Psoas muscle (tissue), 8 donors: Measurements from ENCODE around the gene HPCAL1. TPM values are rescaled to one million over a fixed set of nuclear protein-coding genes. Genes with fewer than 3 reads are reported as not detected.

Experiments used
- ATAC-seq, 4 donors: fragments of 200-7000 bp; cut with Tn5 transposase; one replicate each; pipeline ENCODE4 v1.9.1; 2020; ENCODE audit warnings: moderate library complexity in 3 of 4, mild to moderate bottlenecking in 2 of 4
- DNase-seq, 2 donors: peaks; one replicate each; pipeline ENCODE4 v3.0.0-alpha.2; 2020
- H3K27ac ChIP-seq: fragments of 200-600 bp; one replicate; pipeline ENCODE4 v1.8.0; 2022
- H3K27me3 ChIP-seq, 3 donors: fragments of 200-600 bp in 1 of 3; one replicate each; pipeline versions ENCODE4 v1.6.1 to v1.8.0; 2013 to 2022; ENCODE audit warnings: low read length in 2 of 3, mild to moderate bottlenecking in 2 of 3, moderate library complexity in 1 of 3; ENCODE audit not compliant: insufficient read depth in 3 of 3
- H3K36me3 ChIP-seq, 2 donors: fragments of 200-600 bp in 1 of 2; one replicate each; pipeline versions ENCODE4 v1.6.1 to v1.8.0; 2013 to 2022; ENCODE audit warnings: low read depth in 1 of 2, mild to moderate bottlenecking in 1 of 2, moderate library complexity in 1 of 2; ENCODE audit not compliant: insufficient read depth in 1 of 2
- H3K4me1 ChIP-seq: fragments of 200-600 bp; one replicate; pipeline ENCODE4 v1.8.0; 2022
- H3K4me3 ChIP-seq: fragments of 200-600 bp; one replicate; pipeline ENCODE4 v1.8.0; 2022; ENCODE audit warnings: mild to moderate bottlenecking
- H3K9me3 ChIP-seq: fragments of 200-600 bp; one replicate; pipeline ENCODE4 v1.8.0; 2022
- WGBS, 3 donors: extraction: QIAGEN DNeasy Blood & Tissue Kit; methylation state at CpG; one replicate each; pipeline versions ENCODE4 v1.1.6 to v1.1.7; 2013; 5-methylcytosine and 5-hydroxymethylcytosine counted together
- intact Hi-C, 2 donors: fragments of 100-400 bp; cut with DNase I; formaldehyde crosslinking; loops; one replicate each; pipeline versions ENCODE4 v1.11.0 to v1.14.2; 2022
- polyA plus RNA-seq, 3 donors: library from polyadenylated mRNA; stranded (reverse); fragments of 200-250 nt; gene quantifications; one replicate each; pipeline ENCODE4 v1.2.3, GENCODE V29; 2013
- total RNA-seq, 4 donors: library from RNA; stranded (reverse); fragmentation: NEBNext Ultra II Directional in 2 of 4; extraction: Animal tissue kit (Norgen Biotek cat#: 25700) in 2 of 4; gene quantifications; one replicate each; pipeline versions ENCODE4 v1.2.1 to v1.2.4, GENCODE V29; 2021 to 2023
- TF ChIP-seq, protein P1 (sequence below): fragments of 200-600 bp; IDR thresholded peaks from one replicate; pipeline ENCODE4 v1.8.0; 2022; ENCODE audit warnings: antibody characterized with exemption
- donor health status: healthy with polysubstance abuse.
- donor health status: DM: no; HTN: no; CAD: no; lungs with moderate emphysema.
- donor health status: Bipolar disorder and iron deficiency.
- donor health status: healthy.
- donor health status: DM: yes; HTN: yes; CAD: no.
- donor health status: DM: no; HTN: no; CAD: no.
- donor health status: DM: no; HTN: no; CAD: no.
- donor health status: DM: yes; HTN: yes; CAD: no.

The HPCAL1 gene
- total and polyA plus RNA-seq, 7 donors, result 16.1 to 182 (median 33.4) TPM

DNA sequence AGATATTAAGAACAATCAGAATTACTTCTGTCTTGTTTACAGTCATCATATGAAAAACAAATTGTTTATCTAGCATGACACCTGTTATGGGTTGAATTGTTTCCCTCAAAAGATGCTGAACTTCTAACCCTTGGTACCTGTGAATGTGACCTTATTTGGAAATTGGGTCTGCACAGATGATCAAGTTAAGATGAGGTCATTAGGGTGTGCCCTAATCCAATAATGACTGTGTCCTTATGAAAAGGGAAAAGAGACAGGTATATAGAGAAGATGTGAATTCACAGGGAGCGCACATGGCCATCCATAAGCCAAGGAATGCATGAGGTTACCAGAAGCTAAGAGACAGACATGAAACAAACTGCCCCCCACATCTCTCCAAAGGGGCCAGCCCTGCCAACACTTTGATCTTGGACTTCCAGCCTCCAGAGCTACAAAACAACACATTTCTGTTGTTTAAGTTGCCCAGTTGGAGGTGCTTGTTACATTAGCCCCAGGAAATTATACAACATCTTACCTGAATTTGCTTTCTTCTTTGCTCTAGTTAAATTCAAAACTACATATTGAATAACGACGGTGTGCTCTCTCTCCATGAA lies 2.3 kb upstream of the HPCAL1 start:
- intact Hi-C loops, result loop anchor here in 1 of 2 donors (5.0 to 10.0 kb wide), 2 partner anchors 102 to 156 kb away; no protein-coding TSS in a partner anchor
- DNase-seq (no peak), ATAC-seq (no peak)
- Histone ChIP-seq H3K4me3 (no peak overlapping the region), H3K36me3 (no peaks in the 10 kb centered on the region), H3K27ac (no peak overlapping the region), H3K4me1 (no peaks in the 10 kb centered on the region), H3K27me3 (no peaks in the 10 kb centered on the region), H3K9me3 (no peaks in the 10 kb centered on the region)
- TF ChIP-seq, protein P1, sequence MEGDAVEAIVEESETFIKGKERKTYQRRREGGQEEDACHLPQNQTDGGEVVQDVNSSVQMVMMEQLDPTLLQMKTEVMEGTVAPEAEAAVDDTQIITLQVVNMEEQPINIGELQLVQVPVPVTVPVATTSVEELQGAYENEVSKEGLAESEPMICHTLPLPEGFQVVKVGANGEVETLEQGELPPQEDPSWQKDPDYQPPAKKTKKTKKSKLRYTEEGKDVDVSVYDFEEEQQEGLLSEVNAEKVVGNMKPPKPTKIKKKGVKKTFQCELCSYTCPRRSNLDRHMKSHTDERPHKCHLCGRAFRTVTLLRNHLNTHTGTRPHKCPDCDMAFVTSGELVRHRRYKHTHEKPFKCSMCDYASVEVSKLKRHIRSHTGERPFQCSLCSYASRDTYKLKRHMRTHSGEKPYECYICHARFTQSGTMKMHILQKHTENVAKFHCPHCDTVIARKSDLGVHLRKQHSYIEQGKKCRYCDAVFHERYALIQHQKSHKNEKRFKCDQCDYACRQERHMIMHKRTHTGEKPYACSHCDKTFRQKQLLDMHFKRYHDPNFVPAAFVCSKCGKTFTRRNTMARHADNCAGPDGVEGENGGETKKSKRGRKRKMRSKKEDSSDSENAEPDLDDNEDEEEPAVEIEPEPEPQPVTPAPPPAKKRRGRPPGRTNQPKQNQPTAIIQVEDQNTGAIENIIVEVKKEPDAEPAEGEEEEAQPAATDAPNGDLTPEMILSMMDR, result no peak
- WGBS, 3 donors, result 66 to 88% (median 85%) methylated on average over 3 of the region's 3 CpGs

DNA sequence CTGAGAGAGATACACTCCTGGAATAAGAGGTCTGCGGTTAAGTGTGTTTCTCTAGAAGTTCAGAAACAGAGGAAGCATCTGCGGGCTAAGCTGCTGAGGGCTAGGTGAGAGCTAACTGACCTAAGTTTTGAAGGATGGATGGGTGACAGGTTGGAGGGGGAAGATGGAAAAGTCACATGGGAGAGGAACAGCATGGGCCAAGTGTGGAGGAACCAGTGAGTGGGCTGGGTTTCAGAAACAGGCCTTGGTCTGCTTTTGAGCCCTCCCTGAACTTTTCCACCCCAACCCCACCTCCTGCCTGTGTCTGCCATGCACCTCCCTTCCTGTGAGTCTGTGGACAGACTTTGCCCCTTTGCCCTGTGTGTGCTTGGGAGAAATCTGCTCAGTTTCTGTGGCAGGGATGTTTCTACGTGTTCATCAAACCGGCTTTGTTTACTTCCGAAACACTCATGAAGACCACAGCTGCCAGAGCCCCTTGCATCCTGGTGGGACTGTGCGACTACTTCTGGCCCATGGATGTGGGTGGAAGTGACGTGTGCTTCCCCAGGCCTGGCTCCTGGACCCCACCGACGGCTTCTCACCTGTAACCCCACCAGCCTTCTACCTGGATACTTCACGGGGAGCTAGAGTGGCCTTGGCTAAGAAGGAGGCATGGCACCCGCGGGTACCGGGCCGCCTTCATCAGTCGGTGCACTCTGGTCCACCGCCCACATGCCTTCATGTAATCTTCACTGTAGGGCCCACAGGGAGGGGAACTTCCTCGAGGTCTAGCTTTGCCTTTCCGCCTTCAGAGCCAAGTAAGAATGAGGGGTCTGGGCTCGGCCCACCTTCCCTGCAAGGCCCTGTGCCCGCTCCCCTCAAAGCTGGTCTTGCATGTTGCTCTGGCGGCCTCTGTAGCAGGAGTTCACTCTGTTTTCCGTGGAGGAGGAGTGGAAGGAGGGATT lies 1.4 kb upstream of the HPCAL1 start:
- intact Hi-C loops, result loop anchor here in 1 of 2 donors (5.0 to 10.0 kb wide), 2 partner anchors 101 to 156 kb away; no protein-coding TSS in a partner anchor
- TF ChIP-seq, protein P1, result no peak
- ATAC-seq, result no peak
- no peak overlapping the region for H3K27ac ChIP-seq
- no peaks in the 10 kb centered on the region for H3K4me1 ChIP-seq
- no peaks in the 10 kb centered on the region for H3K27me3 ChIP-seq
- WGBS, 3 donors, result 84 to 86% (median 85%) methylated on average over 22 of the region's 22 CpGs
- no peaks in the 10 kb centered on the region for H3K9me3 ChIP-seq
- H3K4me3 ChIP-seq, result no peak overlapping the region
- H3K36me3 ChIP-seq, result no peaks in the 10 kb centered on the region
- no peak for DNase-seq

DNA sequence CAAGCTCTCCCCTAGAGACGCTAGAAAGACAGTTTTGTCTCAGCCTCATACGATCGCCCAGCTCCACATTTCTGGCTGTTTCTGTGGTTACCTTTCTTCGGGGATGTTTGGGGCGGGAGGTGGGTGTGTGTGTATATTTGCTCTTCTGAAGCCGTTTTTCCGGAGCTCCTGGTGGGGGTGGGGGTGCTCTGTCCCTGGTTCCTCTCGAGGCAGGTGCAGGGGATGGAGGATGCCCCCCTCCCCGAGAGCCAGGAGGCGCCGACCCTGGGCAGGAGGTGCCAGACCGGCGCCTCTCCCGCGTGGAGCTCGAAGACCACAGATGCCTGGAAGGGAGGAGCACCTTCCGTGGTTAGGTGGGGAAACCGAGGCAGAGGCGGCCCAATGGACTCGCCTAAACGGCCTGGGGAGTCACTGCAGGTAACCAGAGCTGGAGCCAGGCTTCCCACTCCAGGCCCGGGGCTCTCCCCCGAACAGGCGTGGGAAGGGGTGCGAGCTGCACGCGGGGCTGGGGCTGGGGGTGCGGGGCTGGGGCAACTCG lies 694 bp upstream of the HPCAL1 start:
- ATAC-seq, result no peak
- peak overlapping the region; percentile 68 for H3K27ac ChIP-seq
- 31 to 45% (median 38%) methylated on average over 19 to 29 of the region's 29 CpGs for WGBS, 3 donors

DNA sequence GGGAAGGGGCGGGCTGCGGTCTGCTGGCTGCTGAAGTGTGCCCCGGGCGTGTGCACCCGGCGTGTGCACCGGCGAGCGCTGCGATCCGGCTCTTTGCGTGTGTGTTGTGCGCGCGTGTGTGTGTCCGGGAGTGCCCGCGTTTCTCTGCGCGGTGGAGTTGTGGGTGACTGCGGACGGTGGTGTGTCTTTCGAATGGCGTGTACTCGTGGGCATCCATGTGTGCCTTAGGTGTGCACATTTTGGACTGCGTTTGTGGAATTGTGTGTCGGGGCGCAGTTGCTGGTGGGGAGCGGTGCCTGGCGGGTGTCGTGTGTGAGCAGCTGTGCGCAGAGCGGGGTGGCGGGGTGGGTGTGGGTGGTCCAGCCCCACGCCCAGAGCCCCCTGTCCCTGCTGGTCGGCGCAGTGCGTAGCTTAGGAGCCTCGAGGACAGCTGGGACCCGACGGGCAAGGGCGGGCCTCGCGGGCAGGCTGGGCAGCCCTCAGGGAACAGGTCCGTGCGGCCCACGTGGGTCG lies 533 bp downstream of the HPCAL1 start:
- H3K4me3 ChIP-seq, result peak overlapping the region; percentile 76
- H3K4me1 ChIP-seq, result no peaks in the 10 kb centered on the region
- TF ChIP-seq, protein P1, result no peak
- no peaks in the 10 kb centered on the region for H3K9me3 ChIP-seq
- H3K27me3 ChIP-seq, result peaks cover 0 to 4% (median 0%) of the 10 kb centered on the region in 3 donors
- H3K27ac ChIP-seq, result peak overlapping the region; percentile 68
- WGBS, 3 donors, result 0 to 1% (median 1%) methylated on average over 42 to 48 of the region's 48 CpGs
- no peaks in the 10 kb centered on the region for H3K36me3 ChIP-seq
- intact Hi-C loops, result loop anchor here (2.0 to 10.0 kb wide), 3 partner anchors 99 to 158 kb away; no protein-coding TSS in a partner anchor
- DNase-seq (peak in 1 of 2 donors; percentile 61), ATAC-seq (peak; percentile 9 to 47 (median 28))

More for the DNA sequence above, 694 bp upstream of the HPCAL1 start:
- Histone ChIP-seq H3K27me3 (no peaks in the 10 kb centered on the region), H3K36me3 (no peaks in the 10 kb centered on the region), H3K4me3 (peak overlapping the region; percentile 76), H3K4me1 (no peaks in the 10 kb centered on the region), H3K9me3 (no peaks in the 10 kb centered on the region)
- intact Hi-C loops, result loop anchor here (2.0 to 10.0 kb wide), 3 partner anchors 100 to 157 kb away; no protein-coding TSS in a partner anchor
- no peak for DNase-seq
- TF ChIP-seq, protein P1, result no peak
